GM23338 (cell line): Measurements from ENCODE around the gene KIAA0513.

Experiments used
- EZH2phosphoT487 ChIP-seq: fragments of 200-600 bp; sonication (generic); IDR thresholded peaks from one replicate; pipeline ENCODE4 v1.8.1; 2018; ENCODE audit warnings: antibody characterized with exemption; ENCODE audit not compliant: unreplicated experiment
- POLR2AphosphoS5 ChIP-seq: IDR thresholded peaks from 2 replicates; pipeline ENCODE4 v1.6.1; 2016; ENCODE audit warnings: antibody characterized with exemption, low read depth
- TF ChIP-seq, protein P1 (sequence below), 2 experiments: fragments of 200-600 bp in 1 of 2; sonication (generic) in 1 of 2; conservative IDR thresholded peaks; 2 replicates each; pipeline versions ENCODE4 v1.5.1 to v1.6.1; 2016 to 2017; ENCODE audit warnings: antibody characterized with exemption in 2 of 2, low read depth in 2 of 2, mild to moderate bottlenecking in 2 of 2, moderate library complexity in 1 of 2

DNA sequence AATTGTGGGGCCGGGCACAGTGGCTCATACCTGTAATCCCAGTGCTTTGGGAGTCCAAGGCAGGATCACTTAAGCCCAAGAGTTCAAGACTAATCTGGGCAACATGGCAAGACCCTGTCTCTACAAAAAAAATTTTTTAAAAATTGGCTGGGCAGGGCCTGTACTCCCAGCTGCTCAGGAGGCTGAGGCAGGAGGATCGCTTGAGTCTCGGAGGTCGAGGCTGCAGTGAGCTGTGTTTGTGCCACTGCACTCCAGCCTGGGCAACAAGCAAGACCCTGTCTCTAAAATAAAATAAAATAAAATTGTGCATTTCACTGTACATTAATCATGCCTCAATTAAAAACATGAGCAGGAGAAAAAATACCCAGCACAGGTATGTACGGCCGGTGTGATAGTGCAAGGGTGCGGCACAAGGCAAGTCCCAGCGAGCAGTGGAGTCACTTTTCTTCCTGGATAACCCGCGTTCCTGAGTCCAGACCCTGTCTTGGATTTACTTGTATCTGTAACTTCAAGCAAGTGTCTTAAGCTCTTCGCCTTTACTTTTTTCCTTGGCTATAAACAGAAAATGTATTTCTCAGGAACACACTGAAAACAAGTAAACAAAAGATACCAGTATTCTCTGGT, 27.6 kb upstream of the KIAA0513 start:
- TF ChIP-seq, protein P1, sequence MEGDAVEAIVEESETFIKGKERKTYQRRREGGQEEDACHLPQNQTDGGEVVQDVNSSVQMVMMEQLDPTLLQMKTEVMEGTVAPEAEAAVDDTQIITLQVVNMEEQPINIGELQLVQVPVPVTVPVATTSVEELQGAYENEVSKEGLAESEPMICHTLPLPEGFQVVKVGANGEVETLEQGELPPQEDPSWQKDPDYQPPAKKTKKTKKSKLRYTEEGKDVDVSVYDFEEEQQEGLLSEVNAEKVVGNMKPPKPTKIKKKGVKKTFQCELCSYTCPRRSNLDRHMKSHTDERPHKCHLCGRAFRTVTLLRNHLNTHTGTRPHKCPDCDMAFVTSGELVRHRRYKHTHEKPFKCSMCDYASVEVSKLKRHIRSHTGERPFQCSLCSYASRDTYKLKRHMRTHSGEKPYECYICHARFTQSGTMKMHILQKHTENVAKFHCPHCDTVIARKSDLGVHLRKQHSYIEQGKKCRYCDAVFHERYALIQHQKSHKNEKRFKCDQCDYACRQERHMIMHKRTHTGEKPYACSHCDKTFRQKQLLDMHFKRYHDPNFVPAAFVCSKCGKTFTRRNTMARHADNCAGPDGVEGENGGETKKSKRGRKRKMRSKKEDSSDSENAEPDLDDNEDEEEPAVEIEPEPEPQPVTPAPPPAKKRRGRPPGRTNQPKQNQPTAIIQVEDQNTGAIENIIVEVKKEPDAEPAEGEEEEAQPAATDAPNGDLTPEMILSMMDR (conservative IDR thresholded peaks at IDR 0.05; ENCODE audit: low read depth in 2 of 2): no peak
- TF ChIP-seq EZH2phosphoT487 (no peak), POLR2AphosphoS5 (no peak)
